ENCODE data around the gene ZNF613. TPM values are rescaled to one million over a fixed set of nuclear protein-coding genes. Genes with fewer than 3 reads are reported as not detected.
"Not testable (repeated sequence)": the region's sequence is repeated elsewhere in the genome, so short reads cannot be mapped to it uniquely, and the experiment has no call there.

The ZNF613 gene
- total RNA-seq, 2 experiments from 2014 or later, result 6.5 to 10.6 TPM

DNA sequence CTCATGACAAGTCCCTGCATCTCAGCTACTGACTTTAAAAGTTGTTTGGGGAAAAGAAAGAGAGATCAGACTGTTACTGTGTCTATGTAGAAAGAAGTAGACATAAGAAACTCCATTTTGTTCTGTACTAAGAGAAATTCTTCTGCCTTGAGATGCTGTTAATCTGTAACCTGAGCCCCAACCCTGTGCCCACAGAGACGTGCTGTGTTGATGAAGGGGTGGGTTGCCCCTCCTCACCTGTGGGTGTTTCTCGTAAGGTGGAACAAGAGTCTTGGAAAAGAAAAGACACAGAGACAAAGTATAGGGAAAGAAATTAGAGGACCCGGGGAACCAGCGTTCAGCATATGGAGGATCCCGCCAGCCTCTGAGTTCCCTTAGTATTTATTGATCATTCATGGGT lies 19.3 kb upstream of the ZNF613 start:
- H3K27me3 Mint-ChIP-seq, H3K4me3 Mint-ChIP-seq, H3K27ac Mint-ChIP-seq, POLR2A ChIA-PET, DNase-seq, CTCF ChIA-PET: not testable (repeated sequence)
- peaks cover 29% of the 10 kb centered on the region for H3K36me3 Mint-ChIP-seq (ENCODE audit: low read depth)
- H3K9me3 Mint-ChIP-seq, result peaks cover 47% of the 10 kb centered on the region
- peaks cover 18% of the 10 kb centered on the region for H3K4me1 Mint-ChIP-seq

- H3K9me3 Mint-ChIP-seq, result peaks cover 53% of the 10 kb centered on the region
- H3K4me1 Mint-ChIP-seq, result no peaks in the 10 kb centered on the region
- no peaks in the 10 kb centered on the region for H3K27me3 Mint-ChIP-seq
- POLR2A ChIA-PET, result no interaction called here
- DNase-seq, result no peak
- H3K36me3 Mint-ChIP-seq (ENCODE audit: low read depth), result peaks cover 16% of the 10 kb centered on the region
- no peak overlapping the region for H3K27ac Mint-ChIP-seq
- CTCF ChIA-PET, result interaction anchor here (0.5 kb wide), 1 partner anchor 14 kb away, joined by 3 read pairs; no protein-coding TSS in a partner anchor
- H3K4me3 Mint-ChIP-seq, result no peak overlapping the region
Observed at GRCh38 chr19:51915324-51915867, 11.9 kb upstream of the ZNF613 start.

DNA sequence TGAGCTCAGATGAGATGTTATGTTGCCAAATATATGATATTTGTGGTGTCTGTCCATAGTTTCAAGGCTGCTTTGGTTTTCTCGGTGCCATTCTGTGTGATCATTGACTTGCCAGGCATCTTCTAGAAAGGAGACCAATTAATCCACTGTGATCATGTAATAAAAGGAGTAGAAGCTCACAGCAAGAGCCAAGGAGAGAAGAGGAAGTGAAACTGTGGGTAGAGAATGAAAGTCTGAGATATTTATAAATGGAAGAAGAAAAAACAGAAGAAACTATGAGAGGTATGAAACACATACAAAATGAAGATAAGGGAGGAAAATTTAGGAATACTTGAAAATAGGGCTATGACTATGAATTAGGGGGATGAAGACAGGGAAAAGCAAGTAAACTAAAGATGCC lies 11.1 kb upstream of the ZNF613 start:
- POLR2A ChIA-PET, result no interaction called here
- H3K36me3 Mint-ChIP-seq (ENCODE audit: low read depth), result peaks cover 17% of the 10 kb centered on the region
- H3K9me3 Mint-ChIP-seq, result peaks cover 55% of the 10 kb centered on the region
- DNase-seq, result no peak
- no peaks in the 10 kb centered on the region for H3K4me1 Mint-ChIP-seq
- H3K27me3 Mint-ChIP-seq, result no peaks in the 10 kb centered on the region
- CTCF ChIA-PET, result no interaction called here
- H3K4me3 Mint-ChIP-seq, result no peak overlapping the region
- H3K27ac Mint-ChIP-seq, result no peak overlapping the region

DNA sequence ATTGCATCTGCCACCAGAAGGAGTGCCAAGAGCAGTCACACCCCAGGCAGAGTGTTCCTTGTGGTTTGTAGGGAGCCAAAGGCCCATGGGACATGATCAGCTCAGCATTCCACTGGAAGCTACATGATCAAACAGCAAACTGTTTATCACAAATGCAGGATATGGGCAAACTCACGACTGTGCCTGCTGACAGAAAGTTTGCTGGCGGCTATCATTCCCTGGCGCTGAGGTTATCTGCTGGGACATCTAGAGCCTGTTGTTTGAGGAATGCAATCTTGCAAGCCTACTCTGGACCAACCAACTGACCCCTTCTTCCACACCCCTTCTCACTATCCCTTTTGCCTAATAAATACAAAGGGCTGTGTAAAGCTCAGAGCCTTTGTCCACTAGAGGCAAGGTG lies 7.7 kb upstream of the ZNF613 start:
- H3K4me1 Mint-ChIP-seq, result no peaks in the 10 kb centered on the region
- H3K36me3 Mint-ChIP-seq (ENCODE audit: low read depth), result peaks cover 26% of the 10 kb centered on the region
- CTCF ChIA-PET, result no interaction called here
- no peaks in the 10 kb centered on the region for H3K27me3 Mint-ChIP-seq
- no peak overlapping the region for H3K27ac Mint-ChIP-seq
- POLR2A ChIA-PET, result no interaction called here
- no peak for DNase-seq
- peaks cover 68% of the 10 kb centered on the region for H3K9me3 Mint-ChIP-seq
- H3K4me3 Mint-ChIP-seq, result no peak overlapping the region

DNA sequence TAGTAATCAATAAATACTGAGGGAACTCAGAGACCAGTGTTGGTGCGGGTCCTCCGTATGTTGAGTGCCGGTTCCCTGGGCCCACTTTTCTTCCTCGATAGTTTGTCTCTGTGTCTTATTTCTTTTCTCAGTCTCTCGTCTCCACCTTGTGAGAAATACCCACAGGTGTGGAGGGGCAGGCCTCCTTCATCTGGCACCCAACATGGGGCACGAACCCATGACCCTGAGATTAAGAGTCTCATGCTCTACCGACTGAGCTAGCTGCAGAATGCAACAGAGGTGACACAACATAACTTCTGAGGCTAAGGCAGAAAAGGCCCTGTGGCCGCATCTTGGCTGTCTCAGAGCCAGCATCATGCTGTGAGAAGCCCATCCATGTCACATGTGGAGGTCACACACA lies 5.3 kb upstream of the ZNF613 start:
- ChIA-PET CTCF (no interaction called here), POLR2A (no interaction called here)
- no peak overlapping the region for H3K4me3 Mint-ChIP-seq
- peaks cover 69% of the 10 kb centered on the region for H3K9me3 Mint-ChIP-seq
- no peaks in the 10 kb centered on the region for H3K27me3 Mint-ChIP-seq
- H3K4me1 Mint-ChIP-seq, result peaks cover 9% of the 10 kb centered on the region
- H3K36me3 Mint-ChIP-seq (ENCODE audit: low read depth), result peaks cover 32% of the 10 kb centered on the region
- H3K27ac Mint-ChIP-seq, result no peak overlapping the region
- DNase-seq, result no peak

- ChIA-PET POLR2A (no interaction called here), CTCF (no interaction called here)
- Mint-ChIP-seq H3K4me3 (peak overlapping the region; percentile 99), H3K36me3 (ENCODE audit: low read depth) (peaks cover 65% of the 10 kb centered on the region), H3K4me1 (peaks cover 34% of the 10 kb centered on the region), H3K27ac (peak overlapping the region; percentile 94), H3K9me3 (peaks cover 68% of the 10 kb centered on the region), H3K27me3 (no peaks in the 10 kb centered on the region)
- no peak for DNase-seq
Observed at GRCh38 chr19:51926426-51926783, 867 bp upstream of the ZNF613 start.

GRCh38 chr19:51927859-51928258 lies 587 bp downstream of the ZNF613 start:
- H3K36me3 Mint-ChIP-seq (ENCODE audit: low read depth), result peaks cover 70% of the 10 kb centered on the region
- ChIA-PET CTCF (interaction anchor here (0.5 kb wide), 1 partner anchor 441 kb away, joined by 3 read pairs; no protein-coding TSS in a partner anchor), POLR2A (no interaction called here)
- peaks cover 34% of the 10 kb centered on the region for H3K4me1 Mint-ChIP-seq
- H3K27ac Mint-ChIP-seq, result peak overlapping the region; percentile 94
- H3K9me3 Mint-ChIP-seq, result peaks cover 60% of the 10 kb centered on the region
- peak overlapping the region; percentile 99 for H3K4me3 Mint-ChIP-seq
- no peak for DNase-seq
- no peaks in the 10 kb centered on the region for H3K27me3 Mint-ChIP-seq

GRCh38 chr19:51931921-51932320 lies 4.6 kb downstream of the ZNF613 start:
- H3K9me3 Mint-ChIP-seq, result peaks cover 40% of the 10 kb centered on the region
- peaks cover 25% of the 10 kb centered on the region for H3K4me1 Mint-ChIP-seq
- DNase-seq, result no peak
- no peaks in the 10 kb centered on the region for H3K27me3 Mint-ChIP-seq
- CTCF ChIA-PET, result interaction anchor here (0.7 kb wide), 1 partner anchor 228 kb away, joined by 3 read pairs; no protein-coding TSS in a partner anchor
- no peak overlapping the region for H3K27ac Mint-ChIP-seq
- POLR2A ChIA-PET, result no interaction called here
- no peak overlapping the region for H3K4me3 Mint-ChIP-seq
- H3K36me3 Mint-ChIP-seq (ENCODE audit: low read depth), result peaks cover 89% of the 10 kb centered on the region

DNA sequence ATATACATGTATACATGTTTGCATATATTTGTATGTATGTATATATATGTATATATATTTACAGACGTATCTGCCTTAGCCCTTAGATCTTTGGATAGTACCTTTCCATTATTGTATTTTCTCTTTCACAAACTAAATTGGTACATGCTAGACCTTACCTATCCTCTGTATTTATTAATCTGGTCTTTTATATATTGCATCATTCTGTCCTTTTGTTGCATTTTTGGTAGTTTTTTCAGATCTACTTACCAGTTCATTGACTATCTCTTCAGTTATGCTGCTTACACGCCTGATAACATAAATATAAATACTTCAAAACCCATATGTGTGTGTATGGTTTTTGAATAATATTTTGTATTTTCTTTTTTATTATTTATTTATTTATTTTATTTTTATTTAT lies 11.7 kb downstream of the ZNF613 start:
- H3K27ac Mint-ChIP-seq, result no peak overlapping the region
- H3K9me3 Mint-ChIP-seq, result peaks cover 63% of the 10 kb centered on the region
- no peaks in the 10 kb centered on the region for H3K27me3 Mint-ChIP-seq
- no peak for DNase-seq
- ChIA-PET CTCF (no interaction called here), POLR2A (no interaction called here)
- no peak overlapping the region for H3K4me3 Mint-ChIP-seq
- H3K4me1 Mint-ChIP-seq, result no peaks in the 10 kb centered on the region
- peaks cover 96% of the 10 kb centered on the region for H3K36me3 Mint-ChIP-seq (ENCODE audit: low read depth)

DNA sequence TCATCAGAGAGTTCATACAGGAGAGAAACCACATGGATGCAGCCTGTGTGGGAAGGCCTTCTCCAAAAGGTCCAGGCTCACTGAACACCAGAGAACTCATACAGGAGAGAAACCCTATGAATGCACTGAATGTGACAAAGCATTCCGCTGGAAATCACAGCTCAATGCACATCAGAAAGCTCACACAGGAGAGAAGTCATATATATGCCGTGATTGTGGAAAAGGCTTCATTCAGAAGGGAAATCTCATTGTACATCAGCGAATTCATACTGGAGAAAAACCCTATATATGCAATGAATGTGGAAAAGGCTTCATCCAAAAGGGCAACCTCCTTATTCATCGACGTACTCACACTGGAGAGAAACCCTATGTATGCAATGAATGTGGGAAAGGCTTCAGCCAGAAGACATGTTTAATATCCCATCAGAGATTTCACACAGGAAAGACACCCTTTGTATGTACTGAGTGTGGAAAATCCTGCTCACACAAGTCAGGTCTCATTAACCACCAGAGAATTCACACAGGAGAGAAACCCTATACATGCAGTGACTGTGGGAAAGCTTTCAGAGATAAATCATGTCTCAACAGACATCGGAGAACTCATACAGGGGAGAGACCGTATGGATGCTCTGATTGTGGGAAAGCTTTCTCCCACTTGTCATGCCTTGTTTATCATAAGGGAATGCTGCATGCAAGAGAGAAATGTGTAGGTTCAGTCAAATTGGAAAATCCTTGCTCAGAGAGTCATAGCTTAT lies 17.7 kb downstream of the ZNF613 start:
- DNase-seq, result no peak
- ChIA-PET POLR2A (no interaction called here), CTCF (no interaction called here)
- Mint-ChIP-seq H3K36me3 (ENCODE audit: low read depth) (peaks cover 68% of the 10 kb centered on the region), H3K27ac (no peak overlapping the region), H3K27me3 (no peaks in the 10 kb centered on the region), H3K4me3 (no peak overlapping the region), H3K9me3 (peaks cover 85% of the 10 kb centered on the region), H3K4me1 (no peaks in the 10 kb centered on the region)

DNA sequence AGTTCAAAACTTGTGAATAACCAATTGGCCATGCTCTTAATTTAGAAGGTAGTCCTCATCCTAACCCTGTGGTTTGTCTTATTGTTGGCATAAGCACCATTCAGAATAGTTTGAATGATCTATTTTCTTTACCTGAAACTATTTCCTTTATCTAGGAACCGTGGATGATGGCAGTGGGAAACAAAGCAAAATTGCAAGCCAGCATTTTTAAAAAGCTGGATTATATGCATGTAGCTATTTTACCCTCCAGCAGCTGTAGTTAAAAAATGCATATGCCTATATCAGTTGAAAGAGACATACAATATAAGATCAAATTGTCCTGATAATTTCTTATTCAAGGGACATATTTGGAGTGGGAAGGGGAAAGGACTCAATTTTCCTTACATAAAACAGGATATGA lies 19.3 kb downstream of the ZNF613 start:
- Mint-ChIP-seq H3K27ac (no peak overlapping the region), H3K36me3 (ENCODE audit: low read depth) (peaks cover 53% of the 10 kb centered on the region), H3K4me1 (no peaks in the 10 kb centered on the region), H3K4me3 (no peak overlapping the region), H3K27me3 (no peaks in the 10 kb centered on the region), H3K9me3 (peaks cover 84% of the 10 kb centered on the region)
- ChIA-PET POLR2A (no interaction called here), CTCF (no interaction called here)
- DNase-seq, result no peak

GRCh38 chr19:51948975-51949374 lies 21.7 kb downstream of the ZNF613 start:
- Mint-ChIP-seq H3K4me1 (no peaks in the 10 kb centered on the region), H3K27me3 (no peaks in the 10 kb centered on the region), H3K9me3 (peaks cover 72% of the 10 kb centered on the region), H3K36me3 (ENCODE audit: low read depth) (peaks cover 30% of the 10 kb centered on the region), H3K4me3 (no peak overlapping the region), H3K27ac (no peak overlapping the region)
- POLR2A ChIA-PET, result no interaction called here
- DNase-seq, result no peak
- CTCF ChIA-PET, result no interaction called here

DNA sequence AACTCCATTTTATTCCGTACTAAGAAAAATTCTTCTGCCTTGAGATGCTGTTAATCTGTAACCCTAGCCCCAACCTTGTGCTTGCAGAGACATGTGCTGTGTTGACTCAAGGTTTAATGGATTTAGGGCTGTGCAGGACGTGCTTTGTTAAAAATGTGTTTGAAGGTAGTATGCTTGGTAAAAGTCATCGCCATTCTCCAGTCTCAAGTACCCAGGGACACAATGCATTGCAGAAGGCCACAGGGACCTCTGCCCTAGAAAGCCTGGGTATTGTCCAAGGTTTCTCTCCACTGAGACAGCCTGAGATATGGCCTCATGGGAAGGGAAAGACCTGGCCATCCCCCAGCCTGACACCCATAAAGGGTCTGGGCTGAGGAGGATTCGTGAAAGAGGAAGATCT lies 30.6 kb downstream of the ZNF613 start:
- H3K27me3 Mint-ChIP-seq, CTCF ChIA-PET, H3K4me1 Mint-ChIP-seq, H3K27ac Mint-ChIP-seq, DNase-seq, POLR2A ChIA-PET, H3K4me3 Mint-ChIP-seq: not testable (repeated sequence)
- H3K9me3 Mint-ChIP-seq, result peaks cover 65% of the 10 kb centered on the region
- peaks cover 21% of the 10 kb centered on the region for H3K36me3 Mint-ChIP-seq (ENCODE audit: low read depth)

DNA sequence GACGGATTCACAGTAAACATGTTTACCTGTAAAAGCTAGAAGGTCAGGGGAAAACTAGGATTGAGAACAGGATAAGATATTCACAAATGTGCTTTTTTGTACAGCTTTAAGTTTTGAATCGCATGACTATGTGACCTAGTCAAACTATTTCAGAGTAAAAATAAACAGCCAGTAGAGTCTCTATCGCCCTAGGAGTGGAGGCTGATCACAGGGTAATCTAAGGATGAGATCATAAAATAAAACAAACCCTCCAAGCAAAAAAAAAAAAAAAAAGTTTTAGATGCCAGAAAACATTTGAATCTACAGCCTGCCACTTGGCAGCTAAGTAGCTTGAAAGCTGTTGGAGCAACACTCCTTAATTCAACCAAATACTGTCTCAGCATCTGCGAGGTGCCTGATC lies 32.5 kb downstream of the ZNF613 start:
- Mint-ChIP-seq H3K4me3 (no peak overlapping the region), H3K27ac (no peak overlapping the region), H3K4me1 (no peaks in the 10 kb centered on the region), H3K9me3 (peaks cover 68% of the 10 kb centered on the region), H3K36me3 (ENCODE audit: low read depth) (peaks cover 34% of the 10 kb centered on the region), H3K27me3 (no peaks in the 10 kb centered on the region)
- DNase-seq, result no peak
- ChIA-PET POLR2A (no interaction called here), CTCF (no interaction called here)

Measured in activated CD4-positive, alpha-beta T cell treated with anti-CD3 and anti-CD28 coated beads, Interleukin-2, amount 10 ng/mL, durations not matched to agents 7 days and 5 days (primary cell).